SK-N-MC (cell line): ENCODE results near the gene SLC30A2.

Source experiments
- EZH2 ChIP-seq: fragments of 200-600 bp; sonication (generic); IDR thresholded peaks from one replicate; pipeline ENCODE4 v1.6.1; 2017; ENCODE audit warnings: antibody characterized with exemption
- FOXP2 ChIP-seq: optimal IDR thresholded peaks from 2 replicates; pipeline ENCODE3; 2011; ENCODE audit warnings: mild to moderate bottlenecking, moderate library complexity; ENCODE audit not compliant: insufficient read depth; ENCODE audit errors: extremely low read length, control extremely low read depth
- POLR2AphosphoS5 ChIP-seq: IDR thresholded peaks from 2 replicates; pipeline ENCODE4 v1.6.1; 2012; ENCODE audit warnings: mild to moderate bottlenecking, low read depth, low read length, borderline replicate concordance

DNA sequence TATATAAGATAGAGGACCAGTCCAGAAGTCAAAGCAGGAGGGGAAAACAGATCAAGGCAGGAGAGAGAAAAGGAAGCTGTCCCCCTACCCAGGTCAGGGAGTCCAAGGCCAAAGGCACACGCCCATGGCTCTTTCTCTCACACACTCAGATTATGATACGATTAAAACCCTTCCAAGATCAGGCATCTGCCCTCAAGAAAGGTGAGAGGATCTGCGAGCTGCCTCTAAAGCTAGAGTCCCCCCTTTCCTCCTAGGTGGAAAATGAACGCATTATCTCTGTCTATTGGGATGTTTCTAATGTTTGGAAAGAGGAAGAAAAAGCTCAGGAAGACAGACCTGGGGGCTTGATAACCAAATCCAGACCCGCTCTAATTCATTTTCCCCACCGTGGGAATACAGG lies 55.7 kb downstream of the SLC30A2 start:
- TF ChIP-seq EZH2 (no peak), POLR2AphosphoS5 (no peak), FOXP2 (no peak)
